ENCODE data around the gene BTBD9.

GRCh38 chr6:38146734-38147027 lies 493.0 kb downstream of the BTBD9 start:
- TF ChIP-seq, protein P1, sequence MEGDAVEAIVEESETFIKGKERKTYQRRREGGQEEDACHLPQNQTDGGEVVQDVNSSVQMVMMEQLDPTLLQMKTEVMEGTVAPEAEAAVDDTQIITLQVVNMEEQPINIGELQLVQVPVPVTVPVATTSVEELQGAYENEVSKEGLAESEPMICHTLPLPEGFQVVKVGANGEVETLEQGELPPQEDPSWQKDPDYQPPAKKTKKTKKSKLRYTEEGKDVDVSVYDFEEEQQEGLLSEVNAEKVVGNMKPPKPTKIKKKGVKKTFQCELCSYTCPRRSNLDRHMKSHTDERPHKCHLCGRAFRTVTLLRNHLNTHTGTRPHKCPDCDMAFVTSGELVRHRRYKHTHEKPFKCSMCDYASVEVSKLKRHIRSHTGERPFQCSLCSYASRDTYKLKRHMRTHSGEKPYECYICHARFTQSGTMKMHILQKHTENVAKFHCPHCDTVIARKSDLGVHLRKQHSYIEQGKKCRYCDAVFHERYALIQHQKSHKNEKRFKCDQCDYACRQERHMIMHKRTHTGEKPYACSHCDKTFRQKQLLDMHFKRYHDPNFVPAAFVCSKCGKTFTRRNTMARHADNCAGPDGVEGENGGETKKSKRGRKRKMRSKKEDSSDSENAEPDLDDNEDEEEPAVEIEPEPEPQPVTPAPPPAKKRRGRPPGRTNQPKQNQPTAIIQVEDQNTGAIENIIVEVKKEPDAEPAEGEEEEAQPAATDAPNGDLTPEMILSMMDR (IDR thresholded peaks at IDR 0.05), result no peak
- TF ChIP-seq POLR2A (IDR thresholded peaks at IDR 0.05), result no peak
